Left lung (tissue), 10 donors: Measurements from ENCODE around the gene ARAP1. TPM values are rescaled to one million over a fixed set of nuclear protein-coding genes. Genes with fewer than 3 reads are reported as not detected.
A peak's percentile ranks its signal among the peaks of the same experiment; 100 is the strongest.

Experiments used
- ATAC-seq: fragments of 200-7000 bp; cut with Tn5 transposase; one replicate; pipeline ENCODE4 v1.9.1; 2020; ENCODE audit warnings: moderate library complexity
- DNase-seq, 4 donors: peaks; one replicate each; pipeline ENCODE4 v3.0.0-alpha.2; 2013 to 2020
- H3K27ac ChIP-seq, 2 donors: fragments of 200-600 bp; sonication (generic) in 1 of 2; one replicate each; pipeline versions ENCODE4 v1.5.0 to v1.8.0; 2020 to 2021
- H3K27me3 ChIP-seq, 2 donors: fragments of 200-600 bp; sonication (generic) in 1 of 2; one replicate each; pipeline versions ENCODE4 v1.5.0 to v1.8.0; 2020 to 2021
- H3K36me3 ChIP-seq, 2 donors: fragments of 200-600 bp; sonication (generic) in 1 of 2; one replicate each; pipeline versions ENCODE4 v1.5.0 to v1.8.0; 2020 to 2021
- H3K4me1 ChIP-seq, 2 donors: fragments of 200-600 bp; one replicate each; pipeline ENCODE4 v1.8.0; 2021
- H3K4me3 ChIP-seq, 2 donors: fragments of 200-600 bp; sonication (generic) in 1 of 2; one replicate each; pipeline versions ENCODE4 v1.5.0 to v1.8.0; 2020 to 2021; ENCODE audit warnings: mild to moderate bottlenecking in 1 of 2
- H3K9me3 ChIP-seq, 2 donors: fragments of 200-600 bp; sonication (generic) in 1 of 2; one replicate each; pipeline versions ENCODE4 v1.5.0 to v1.8.0; 2020 to 2021
- CTCF ChIP-seq, 2 donors: fragments of 200-600 bp; sonication (generic) in 1 of 2; IDR thresholded peaks; one replicate each; pipeline versions ENCODE4 v1.5.0 to v1.8.0; 2021; ENCODE audit warnings: antibody characterized with exemption in 2 of 2
- intact Hi-C, 2 donors: fragments of 100-400 bp; cut with DNase I; formaldehyde crosslinking; loops; one replicate each; pipeline versions ENCODE4 v1.11.2 to v1.14.2; 2022
- microRNA-seq, 2 donors: library from miRNA; unstranded; fragments of <30 nt; microRNA quantifications; one replicate each; pipeline ENCODE4, GENCODE V29; 2019
- polyA plus RNA-seq, 6 donors: library from polyadenylated mRNA; unstranded; fragments of 120-200 nt; gene quantifications; one replicate each; pipeline ENCODE4 v1.2.1, GENCODE V29; 2013; ENCODE audit not compliant: insufficient read length in 6 of 6
- total RNA-seq, 2 donors: library from RNA; stranded (reverse); fragmentation: NEBNext Ultra II Directional; extraction: Animal tissue kit (Norgen Biotek cat#: 25700); gene quantifications; one replicate each; pipeline ENCODE4 v1.2.1, GENCODE V29; 2021
- donor health status: DM: no; HTN: yes; CAD: no.
- donor health status: DM: no; HTN: no; CAD: no.

ARAP1 gene
- total and polyA plus RNA-seq, 8 donors, result 80.0 to 222 (median 97.7) TPM

DNA sequence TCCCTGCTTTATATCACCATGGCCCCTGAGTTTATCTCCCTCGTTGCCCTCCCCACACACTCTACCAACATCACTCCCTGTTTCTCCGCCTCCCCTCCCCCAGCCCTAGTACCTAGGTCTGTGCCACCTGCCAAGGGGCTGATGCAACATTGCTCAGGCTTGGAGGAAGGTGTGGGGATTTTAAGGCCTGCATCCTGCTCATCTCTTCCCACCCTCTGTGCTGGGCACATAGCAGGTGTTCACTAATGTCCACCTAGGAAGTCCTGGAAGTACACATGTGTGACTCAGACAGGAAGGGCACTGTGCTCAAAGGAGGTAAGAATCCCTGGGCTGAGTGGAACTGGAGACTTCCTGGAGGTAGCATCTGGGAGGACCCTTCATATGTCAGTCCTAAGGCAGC lies 115.0 kb downstream of the ARAP1 start:
- intact Hi-C loops, result no loop called here
- no peak overlapping the region for H3K27ac ChIP-seq
- H3K27me3 ChIP-seq, result peaks cover 11 to 87% of the 10 kb centered on the region in 2 donors
- H3K36me3 ChIP-seq, result no peaks in the 10 kb centered on the region
- no peak overlapping the region for H3K4me3 ChIP-seq
- no peaks in the 10 kb centered on the region for H3K9me3 ChIP-seq
- TF ChIP-seq CTCF (IDR thresholded peaks at IDR 0.05), result no peak
- ATAC-seq (no peak), DNase-seq (no peak)
- peaks cover 5 to 7% of the 10 kb centered on the region in 2 donors for H3K4me1 ChIP-seq

DNA sequence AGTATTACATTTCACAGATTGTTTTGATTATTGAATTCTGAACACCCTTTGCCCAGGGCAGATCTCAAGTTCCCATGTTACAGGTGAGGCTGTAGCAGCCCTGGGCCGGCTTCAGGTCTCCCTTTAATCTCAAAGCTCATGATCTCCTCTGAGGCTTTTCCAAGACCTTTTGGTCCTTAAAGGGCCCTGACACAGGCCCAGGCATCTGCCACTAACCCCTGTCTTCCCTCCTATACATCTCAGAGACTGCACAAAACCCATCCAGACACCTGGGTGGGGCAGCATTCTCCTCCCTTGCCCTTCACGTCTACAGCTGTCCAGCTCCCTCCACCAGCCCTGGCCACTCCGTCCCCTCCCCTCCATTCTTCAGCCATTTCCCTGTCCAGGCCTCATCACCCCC lies 115.8 kb downstream of the ARAP1 start:
- no peak for TF ChIP-seq CTCF (IDR thresholded peaks at IDR 0.05)
- H3K27ac ChIP-seq, result no peak overlapping the region
- intact Hi-C loops, result no loop called here
- H3K27me3 ChIP-seq, result peaks cover 5 to 79% of the 10 kb centered on the region in 2 donors
- H3K36me3 ChIP-seq, result no peaks in the 10 kb centered on the region
- ATAC-seq, result no peak
- no peaks in the 10 kb centered on the region for H3K9me3 ChIP-seq
- peak in 1 of 4 donors; percentile 19 for DNase-seq
- no peak overlapping the region for H3K4me3 ChIP-seq
- no peaks in the 10 kb centered on the region for H3K4me1 ChIP-seq

GRCh38 chr11:72635933-72636332 lies 116.3 kb downstream of the ARAP1 start:
- intact Hi-C loops, result no loop called here
- no peak for TF ChIP-seq CTCF (IDR thresholded peaks at IDR 0.05)
- DNase-seq (peak in 1 of 4 donors; percentile 54), ATAC-seq (no peak)
- no peaks in the 10 kb centered on the region for H3K4me1 ChIP-seq
- peaks cover 1 to 75% of the 10 kb centered on the region in 2 donors for H3K27me3 ChIP-seq
- no peaks in the 10 kb centered on the region for H3K9me3 ChIP-seq
- no peak overlapping the region for H3K4me3 ChIP-seq
- H3K36me3 ChIP-seq, result no peaks in the 10 kb centered on the region
- no peak overlapping the region for H3K27ac ChIP-seq

GRCh38 chr11:72635309-72635915 lies 116.8 kb downstream of the ARAP1 start:
- DNase-seq, result no peak
- no peak for TF ChIP-seq CTCF (IDR thresholded peaks at IDR 0.05)
- H3K36me3 ChIP-seq, result no peaks in the 10 kb centered on the region
- no peak for ATAC-seq
- intact Hi-C loops, result no loop called here
- no peak overlapping the region for H3K27ac ChIP-seq
- H3K27me3 ChIP-seq, result peaks cover 0 to 75% of the 10 kb centered on the region in 2 donors
- H3K4me1 ChIP-seq, result no peaks in the 10 kb centered on the region
- H3K4me3 ChIP-seq, result no peak overlapping the region
- H3K9me3 ChIP-seq, result no peaks in the 10 kb centered on the region

Small RNAs within 50 kb of the gene (microRNA-seq; reads per million reads assigned to microRNA genes)
- gene MIR4692, result 0 to 0.14 reads per million in 2 donors

Other genes starting within 250 kb of the ARAP1 start
- gene PDE2A, start 78.0 kb downstream of the ARAP1 start, total RNA-seq, result 10 to 100 TPM in 1 of 2 donors, 1 to 10 TPM in 1; 9.7 to 13.8 TPM
- 10 to 100 TPM in 3 of 6 donors, 1 to 10 TPM in 3; 8.4 to 13.2 (median 11.1) TPM for gene PDE2A, start 78.0 kb downstream of the ARAP1 start, polyA plus RNA-seq
- gene STARD10, start 41.6 kb upstream of the ARAP1 start, total RNA-seq, result 100 to 1,000 TPM in 1 of 2 donors, 10 to 100 TPM in 1; 83.8 to 119 TPM
- gene STARD10, start 41.6 kb upstream of the ARAP1 start, polyA plus RNA-seq, result 100 to 1,000 TPM; 101 to 146 (median 114) TPM
- 10 to 100 TPM; 41.5 to 87.3 TPM for gene ATG16L2, start 62.0 kb upstream of the ARAP1 start, total RNA-seq
- gene ATG16L2, start 62.0 kb upstream of the ARAP1 start, polyA plus RNA-seq, result 10 to 100 TPM; 43.1 to 56.5 (median 50.3) TPM